KOPT-K1 (cell line): Measurements from ENCODE around the gene TSSK2.

ENCODE experiments used
- H3K27ac ChIP-seq: fragments of 200-600 bp; sonication (generic); 2 replicates; pipeline ENCODE4 v1.5.1; 2016; ENCODE audit warnings: antibody characterized with exemption, mild to moderate bottlenecking, low read depth, low read length; ENCODE audit not compliant: poor library complexity, severe bottlenecking
- H3K36me3 ChIP-seq: fragments of 200-600 bp; sonication (generic); 2 replicates; pipeline ENCODE4 v1.5.1; 2017; ENCODE audit warnings: antibody characterized with exemption, mild to moderate bottlenecking, low read length, moderate library complexity; ENCODE audit not compliant: insufficient read depth
- H3K9me3 ChIP-seq: fragments of 200-600 bp; sonication (generic); 2 replicates; pipeline ENCODE4 v1.5.1; 2017; ENCODE audit warnings: antibody characterized with exemption, low read length, mild to moderate bottlenecking; ENCODE audit not compliant: insufficient read depth, poor library complexity, severe bottlenecking

TSSK2 gene

DNA sequence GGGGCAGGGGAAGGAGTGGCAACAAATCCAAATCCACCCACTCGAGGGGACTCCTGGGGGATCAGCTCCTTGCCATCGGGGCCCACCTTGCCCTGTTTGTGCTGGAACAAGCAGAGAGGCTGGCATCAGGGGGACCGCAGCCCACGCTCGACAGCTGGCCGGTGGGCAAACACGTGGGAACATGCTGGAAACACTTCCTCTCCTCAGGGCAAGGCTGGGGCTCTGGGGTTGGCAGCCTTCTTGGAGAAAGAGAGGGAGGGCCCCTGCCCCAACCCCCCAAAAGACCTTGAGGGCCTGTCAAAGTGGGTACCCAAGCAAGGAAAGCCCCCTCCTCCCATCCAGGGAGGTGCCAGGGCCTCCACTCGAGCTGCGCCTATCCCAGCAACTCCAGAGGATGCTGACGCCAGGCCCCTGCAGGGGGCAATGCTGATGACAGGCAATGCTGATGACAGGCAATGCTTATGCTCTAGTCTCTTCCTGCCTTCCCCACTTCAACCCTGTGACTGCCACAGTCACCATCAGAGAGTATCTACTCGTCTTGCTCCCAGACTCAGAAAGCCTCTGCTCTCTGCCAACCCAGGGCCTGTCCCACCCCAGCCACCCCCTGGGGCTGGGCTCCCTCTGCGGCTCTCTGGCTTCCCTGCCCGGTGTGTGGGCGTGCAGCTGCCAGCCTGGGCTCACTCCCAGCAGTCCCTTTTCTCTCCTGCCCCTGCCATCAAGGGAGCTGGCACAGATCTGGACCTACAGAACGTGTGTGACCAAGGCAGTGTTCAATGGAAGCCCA, 7.3 kb downstream of the TSSK2 start:
- Histone ChIP-seq H3K9me3 (no peaks in the 10 kb centered on the region), H3K36me3 (peaks cover 91% of the 10 kb centered on the region), H3K27ac (no peak overlapping the region)

DNA sequence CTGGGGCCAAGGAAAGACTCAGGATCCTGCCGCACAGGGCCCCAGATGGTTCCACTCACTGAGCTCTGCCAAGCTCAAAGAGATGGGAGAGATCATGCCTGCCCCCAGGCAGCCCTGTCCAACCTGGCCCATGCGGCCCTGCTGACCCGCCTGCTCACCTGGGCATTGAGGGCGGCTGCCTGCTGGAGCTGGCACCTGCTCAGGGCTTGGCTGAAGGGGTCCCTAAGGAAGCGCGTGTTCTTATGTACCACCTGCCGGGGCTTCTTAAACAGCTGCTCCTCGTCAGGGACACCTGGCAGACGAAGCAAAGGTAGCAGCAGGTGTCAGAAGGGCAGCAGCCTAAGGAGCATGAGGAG, 7.9 kb downstream of the TSSK2 start:
- no peak overlapping the region for H3K27ac ChIP-seq
- H3K9me3 ChIP-seq, result no peaks in the 10 kb centered on the region
- peaks cover 85% of the 10 kb centered on the region for H3K36me3 ChIP-seq

DNA sequence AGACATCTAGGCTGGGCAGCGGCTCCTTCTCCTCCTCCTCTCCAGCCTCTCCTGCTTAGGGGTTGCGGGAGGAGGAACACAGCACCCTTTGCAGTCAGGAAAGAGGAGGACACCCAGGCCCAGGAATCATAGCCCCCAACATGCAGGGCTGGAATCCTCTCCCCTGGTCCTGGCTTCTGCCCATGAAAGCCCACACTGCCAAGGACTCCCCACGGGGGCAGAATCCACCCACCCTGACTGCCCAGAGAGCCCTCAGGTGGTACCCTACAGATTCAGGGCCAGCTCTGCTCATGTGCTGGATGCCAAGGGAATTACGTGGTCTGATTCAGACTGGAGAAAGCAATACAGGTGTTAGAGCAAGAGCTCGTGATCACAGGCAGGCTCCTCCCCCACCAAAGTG, 8.9 kb downstream of the TSSK2 start:
- H3K36me3 ChIP-seq, result peaks cover 75% of the 10 kb centered on the region

DNA sequence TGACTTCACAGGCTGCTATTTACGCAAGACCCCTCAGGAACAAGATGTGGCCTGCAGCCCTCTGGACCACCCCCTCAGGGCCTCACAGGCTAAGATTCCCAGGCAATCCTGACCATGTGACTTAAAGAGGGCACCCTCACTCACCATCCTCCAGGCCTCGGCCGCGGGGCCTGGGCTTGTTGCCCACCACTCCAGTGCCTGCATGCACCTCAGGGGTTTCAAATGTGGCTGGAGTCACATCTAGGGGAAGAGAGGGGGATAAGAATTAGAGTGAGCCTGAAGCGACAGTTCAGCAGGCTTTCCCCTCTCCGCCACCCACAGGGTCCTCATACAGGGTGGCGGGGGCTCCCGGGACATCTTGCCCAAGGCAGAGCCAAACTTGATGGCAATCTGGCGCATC, 11.3 kb downstream of the TSSK2 start:
- Histone ChIP-seq H3K27ac (no peak overlapping the region), H3K36me3 (peaks cover 53% of the 10 kb centered on the region)

More for the DNA sequence above, 8.9 kb downstream of the TSSK2 start:
- Histone ChIP-seq H3K27ac (no peak overlapping the region), H3K9me3 (no peaks in the 10 kb centered on the region)

DNA sequence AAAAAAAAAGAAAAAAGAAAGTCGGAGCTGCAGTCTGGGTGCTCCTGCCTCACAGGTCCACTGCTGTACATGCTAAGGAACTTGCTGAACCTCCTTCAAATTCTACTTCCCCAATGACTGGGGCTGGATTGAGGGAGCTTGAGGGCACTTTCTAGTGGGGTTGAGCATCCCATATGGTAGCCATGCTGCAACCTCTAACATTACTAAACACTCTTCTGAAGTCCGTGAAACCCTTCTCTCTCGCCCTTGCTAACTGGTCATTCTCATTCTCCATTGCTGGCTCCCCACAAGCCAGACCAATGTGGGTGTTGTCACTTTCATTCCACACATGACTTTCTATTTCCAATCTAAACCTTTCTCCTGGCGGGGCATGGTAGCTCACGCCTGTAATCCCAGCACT, 12.1 kb downstream of the TSSK2 start:
- H3K9me3 ChIP-seq, result no peaks in the 10 kb centered on the region
- no peak overlapping the region for H3K27ac ChIP-seq
- H3K36me3 ChIP-seq, result peaks cover 45% of the 10 kb centered on the region

More for the DNA sequence above, 11.3 kb downstream of the TSSK2 start:
- H3K9me3 ChIP-seq, result no peaks in the 10 kb centered on the region

DNA sequence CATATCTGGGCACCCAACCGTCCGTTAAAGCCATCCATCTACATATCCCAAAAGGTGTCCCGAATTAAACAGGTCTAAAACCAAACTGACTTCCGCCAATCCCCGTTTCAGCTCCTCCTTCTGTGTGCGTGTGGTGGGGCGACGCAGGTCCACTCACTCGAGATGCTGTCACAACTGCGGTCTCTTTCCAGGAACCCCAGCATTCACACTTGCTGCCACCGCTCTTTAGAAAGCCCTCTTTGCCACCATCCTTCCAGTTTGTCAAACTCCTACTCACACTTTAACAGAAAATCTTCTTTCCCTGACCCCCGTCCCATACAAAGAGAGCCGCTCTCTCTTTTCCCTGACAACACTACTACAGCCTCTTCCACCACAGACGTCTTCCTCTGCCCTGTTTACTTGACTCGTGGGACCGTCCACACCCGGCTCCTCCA, 12.9 kb downstream of the TSSK2 start:
- no peaks in the 10 kb centered on the region for H3K9me3 ChIP-seq
- peaks cover 37% of the 10 kb centered on the region for H3K36me3 ChIP-seq
- H3K27ac ChIP-seq, result peak overlapping the region; percentile 71

DNA sequence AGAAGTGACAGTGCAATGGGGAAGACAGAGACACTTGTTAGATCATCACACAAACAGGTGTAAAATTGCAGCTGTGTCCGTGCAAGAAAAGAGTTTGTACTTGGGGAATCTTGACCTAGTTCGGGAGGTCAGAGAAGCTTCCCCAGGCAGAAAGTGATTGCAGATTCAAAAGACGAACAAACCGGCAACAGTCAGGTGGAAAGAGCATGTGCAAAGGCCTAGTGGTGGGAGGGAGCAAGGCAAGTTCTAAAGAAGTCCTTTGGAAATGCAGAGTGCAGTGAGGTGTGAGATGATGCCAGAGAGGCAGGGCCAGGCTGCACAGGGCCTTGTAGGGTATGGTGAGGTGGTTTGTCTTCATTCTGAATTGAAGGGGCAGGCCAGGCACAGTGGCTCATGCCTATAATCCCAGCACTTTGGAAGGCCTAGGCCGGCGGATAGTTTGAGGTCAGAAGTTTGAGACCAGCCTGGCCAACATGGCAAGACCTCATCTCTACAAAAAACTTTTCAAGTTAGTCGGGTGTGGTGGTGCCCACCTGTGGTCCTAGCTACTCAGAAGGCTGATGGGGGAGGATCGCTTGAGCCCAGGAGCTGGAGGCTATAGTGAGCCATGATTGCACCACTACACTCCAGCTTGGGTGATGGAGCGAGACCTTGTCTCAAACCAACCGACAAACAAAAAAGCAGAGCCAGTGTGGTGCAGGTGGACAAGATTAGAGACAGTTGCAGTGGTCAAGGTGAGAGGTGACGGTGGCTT, 15.3 kb downstream of the TSSK2 start:
- Histone ChIP-seq H3K36me3 (peaks cover 13% of the 10 kb centered on the region), H3K27ac (no peak overlapping the region), H3K9me3 (no peaks in the 10 kb centered on the region)

DNA sequence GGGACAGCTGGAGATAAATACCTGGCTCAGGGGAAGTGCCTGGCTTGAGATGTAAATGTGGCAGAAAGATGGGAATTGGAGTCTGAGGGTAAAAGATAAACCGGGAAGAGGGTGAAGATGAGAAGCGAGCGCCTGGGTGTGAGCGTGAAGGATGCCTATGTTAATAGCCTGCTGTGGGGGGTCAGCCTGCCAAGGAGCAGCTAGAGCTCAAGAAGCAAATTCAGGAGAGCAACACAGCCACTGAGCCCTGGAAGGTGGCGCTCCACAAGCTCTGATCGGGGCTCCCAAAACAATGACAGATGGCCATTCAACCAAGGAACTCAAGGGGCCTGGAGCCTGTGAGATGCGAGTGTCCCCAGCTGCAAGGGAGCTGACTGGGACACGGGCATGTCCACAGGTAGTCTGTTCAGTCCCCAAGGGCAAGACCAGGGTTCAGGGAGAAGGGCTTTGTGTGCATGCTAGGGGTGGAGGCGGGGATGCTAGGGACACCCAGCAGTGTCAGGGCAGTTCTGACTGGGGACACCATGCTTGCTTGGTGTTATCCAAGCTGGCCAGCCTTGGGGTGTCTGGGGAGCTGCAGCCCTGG, 16.2 kb downstream of the TSSK2 start:
- no peaks in the 10 kb centered on the region for H3K9me3 ChIP-seq
- peaks cover 5% of the 10 kb centered on the region for H3K36me3 ChIP-seq
- H3K27ac ChIP-seq, result no peak overlapping the region

DNA sequence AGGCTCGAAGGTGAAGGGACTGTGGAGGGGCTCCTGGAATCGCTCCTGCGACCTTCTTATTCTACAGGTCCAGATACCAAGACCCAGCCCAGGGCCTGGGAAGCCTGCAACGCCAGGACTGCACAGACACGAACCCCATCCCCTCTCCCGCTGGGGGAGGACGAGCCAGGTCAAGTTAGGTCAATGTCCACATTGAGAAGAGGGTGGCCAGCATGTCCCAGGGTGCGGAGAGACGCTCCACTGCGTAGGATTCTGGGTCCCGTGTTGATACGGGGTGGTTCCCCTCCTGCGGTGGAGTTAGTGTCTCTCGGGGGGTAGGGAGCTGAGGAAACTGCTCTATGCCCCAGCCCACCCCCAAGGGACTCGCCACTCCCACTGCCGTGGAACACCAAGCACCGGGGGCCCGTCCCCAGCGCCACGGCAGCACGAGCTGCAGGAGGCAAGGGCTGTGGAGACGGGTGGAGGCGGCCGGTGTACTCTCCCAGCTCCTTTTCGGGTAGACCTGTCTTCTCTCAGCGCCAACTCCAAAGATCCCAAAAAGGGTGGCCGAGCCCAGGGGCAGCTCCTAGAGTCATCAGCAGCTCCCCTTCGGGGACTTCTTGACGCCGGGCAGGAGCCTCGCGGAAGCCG, 17.4 kb downstream of the TSSK2 start:
- H3K36me3 ChIP-seq, result no peaks in the 10 kb centered on the region
- H3K27ac ChIP-seq, result no peak overlapping the region
- no peaks in the 10 kb centered on the region for H3K9me3 ChIP-seq

DNA sequence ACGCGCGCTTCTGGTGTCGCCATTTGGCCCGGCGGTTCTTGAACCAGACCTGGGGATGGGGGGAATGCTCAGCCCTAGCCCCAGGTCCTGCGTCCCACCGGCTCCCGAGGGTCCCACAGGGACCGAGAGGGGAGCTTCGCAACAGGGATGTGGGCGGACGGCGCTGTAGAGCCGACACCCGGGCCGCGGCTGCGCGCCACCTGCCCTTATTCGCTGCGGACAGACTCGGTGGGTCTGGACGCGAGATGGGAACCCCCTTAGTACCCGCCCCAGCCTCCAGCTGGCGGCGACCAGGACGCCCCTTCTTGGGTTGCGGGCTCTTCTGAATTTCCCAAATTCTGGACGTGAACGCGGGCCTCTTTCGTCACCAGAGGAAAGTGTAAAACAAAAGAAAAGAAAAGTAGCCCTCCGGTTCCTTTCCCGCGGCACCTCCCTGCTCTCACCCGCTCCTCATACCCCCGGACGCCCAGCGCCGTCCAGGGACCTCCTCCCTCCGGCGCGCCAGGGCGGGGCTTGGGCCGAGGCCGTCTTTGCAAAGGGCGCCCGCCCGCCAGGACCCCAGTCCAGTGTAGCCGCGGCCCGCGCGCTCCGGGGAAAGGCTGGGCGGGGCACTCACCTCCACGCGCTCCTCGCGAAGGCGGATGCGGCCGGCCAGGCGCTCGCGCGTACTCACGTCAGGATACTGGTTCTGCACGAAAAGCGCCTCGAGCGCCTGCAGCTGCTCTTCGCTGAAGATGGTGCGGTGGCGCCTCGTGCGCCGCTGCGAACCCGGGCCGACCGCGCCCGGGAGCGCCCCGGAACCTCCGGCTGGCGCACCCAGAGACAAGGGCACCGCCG, 18.2 kb downstream of the TSSK2 start:
- Histone ChIP-seq H3K27ac (no peak overlapping the region), H3K9me3 (no peaks in the 10 kb centered on the region), H3K36me3 (no peaks in the 10 kb centered on the region)

DNA sequence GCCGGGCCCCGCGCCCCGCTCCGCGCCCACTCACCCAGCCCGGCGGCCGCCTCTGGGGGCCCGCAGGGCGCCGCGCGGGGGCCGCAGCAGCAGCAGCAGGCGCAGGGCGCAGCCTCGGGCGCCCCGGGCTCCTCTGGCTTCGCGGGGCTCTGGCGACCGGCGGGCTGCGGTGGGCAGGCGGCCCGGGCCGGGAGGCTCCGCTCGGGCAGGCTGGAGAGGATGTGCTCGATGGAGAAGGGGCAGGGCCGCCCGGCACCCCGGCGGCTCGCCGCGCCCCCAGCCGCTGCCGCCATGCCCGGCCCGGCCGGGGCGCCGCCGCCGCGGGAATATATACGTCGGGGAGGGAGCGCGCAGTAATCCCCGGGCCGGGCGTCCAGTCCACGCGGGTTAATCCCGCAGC, 18.9 kb downstream of the TSSK2 start, which contains the start of gene GSC2:
Gene GSC2, minus strand, starts transcription at position 302 of the 400 bp plus-strand sequence. Its CDS starts 9 bp downstream, at position 293.
- Histone ChIP-seq H3K9me3 (no peaks in the 10 kb centered on the region), H3K27ac (no peak within 1 kb of the TSS), H3K36me3 (no peaks in the 10 kb centered on the region)

DNA sequence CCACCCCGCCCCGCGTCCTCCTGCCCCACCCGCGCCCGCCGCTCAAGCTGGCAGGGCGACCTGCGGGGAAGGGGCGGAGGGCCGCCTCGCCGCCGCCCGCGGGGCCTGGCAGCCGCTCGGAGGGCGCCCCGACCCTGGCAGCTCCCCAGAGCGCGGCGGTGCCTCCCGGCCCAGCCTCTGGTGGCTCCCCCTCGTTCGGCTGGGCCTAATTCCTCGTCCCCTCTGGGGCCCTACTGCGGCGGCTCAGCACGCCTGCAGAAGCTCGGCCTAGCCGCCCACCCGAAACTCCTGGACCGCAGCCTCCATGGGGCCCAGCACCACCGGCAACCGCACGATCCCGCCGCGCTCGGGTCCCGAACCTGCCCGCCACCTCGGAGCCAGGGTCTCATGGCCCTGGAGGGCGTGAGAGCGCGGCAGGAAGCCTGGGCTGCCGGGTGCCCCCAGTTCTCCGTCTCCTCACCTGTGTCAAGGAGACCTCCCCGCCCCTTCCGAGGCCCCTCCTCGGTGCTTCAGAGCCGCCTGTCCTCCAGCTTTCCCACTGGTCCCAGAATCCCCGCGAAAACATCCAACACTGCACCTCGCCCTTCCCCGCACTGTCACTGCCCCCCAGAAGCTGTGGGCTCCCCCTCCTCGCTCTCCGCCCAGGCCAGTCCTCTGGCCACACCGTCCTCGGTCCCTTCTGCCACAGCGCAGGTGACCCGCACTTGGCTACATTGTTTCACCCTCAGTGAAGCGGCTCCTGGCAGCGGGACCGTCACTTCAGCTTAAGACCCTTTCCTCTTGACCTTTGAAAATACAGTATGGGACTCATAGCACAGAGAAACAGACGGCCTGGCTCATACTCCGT, 19.6 kb downstream of the TSSK2 start:
- Histone ChIP-seq H3K27ac (no peak overlapping the region), H3K9me3 (no peaks in the 10 kb centered on the region), H3K36me3 (no peaks in the 10 kb centered on the region)

DNA sequence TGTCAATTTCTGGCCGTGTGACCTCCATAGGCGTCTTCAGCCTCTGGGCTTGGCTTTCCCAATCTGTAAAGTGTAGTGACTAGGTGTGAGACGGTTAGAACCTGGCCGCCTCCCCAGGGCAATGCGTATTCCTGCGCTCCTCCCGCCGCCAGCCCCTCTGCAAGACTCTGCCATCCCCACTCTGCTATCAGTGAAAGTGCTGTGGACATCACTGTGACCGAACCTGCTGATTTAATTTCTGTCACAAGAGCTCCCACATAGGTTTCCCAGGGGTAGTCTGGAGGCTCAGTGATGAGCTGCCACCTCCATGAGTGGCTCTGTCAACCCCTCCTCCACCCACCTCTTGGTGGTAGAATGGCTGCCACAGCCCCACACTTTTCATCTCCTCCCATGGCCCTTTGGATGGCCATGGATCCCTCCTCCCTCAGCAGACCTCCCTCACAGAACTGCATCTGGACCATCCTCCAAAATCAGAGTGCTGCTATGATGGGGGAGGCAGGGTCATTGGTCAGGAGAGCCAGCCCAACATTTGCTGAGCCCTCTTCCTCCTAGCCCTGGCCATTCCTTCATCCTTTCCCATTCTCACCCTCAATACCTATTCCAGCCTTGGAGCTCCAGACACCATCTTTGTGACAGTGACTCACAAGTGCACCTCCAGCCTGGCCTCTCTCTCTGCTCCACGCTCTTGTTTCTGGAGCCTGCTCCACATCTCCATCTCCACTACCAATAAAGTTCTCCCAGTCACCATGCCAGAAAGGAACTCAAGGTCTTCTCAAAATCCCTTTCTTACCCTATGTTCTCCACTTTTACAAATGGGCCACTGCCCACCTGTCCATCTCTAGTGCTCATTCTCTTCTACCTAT, 20.5 kb downstream of the TSSK2 start:
- Histone ChIP-seq H3K36me3 (no peaks in the 10 kb centered on the region), H3K9me3 (no peaks in the 10 kb centered on the region), H3K27ac (no peak overlapping the region)
